Daoy (cell line): ENCODE results near the gene GOLGA2. TPM values are rescaled to one million over a fixed set of nuclear protein-coding genes. Genes with fewer than 3 reads are reported as not detected.
"Not testable (repeated sequence)": the region's sequence is repeated elsewhere in the genome, so short reads cannot be mapped to it uniquely, and the experiment has no call there.

ENCODE experiments used
- DNase-seq: peaks from one replicate; pipeline ENCODE4 v3.0.0-alpha.2; 2015; ENCODE audit warnings: low read depth
- total RNA-seq: library from RNA; depleted of rRNA; stranded (reverse); fragments of >200 nt; shearing (Covaris generic); gene quantifications from 2 replicates; pipeline ENCODE4 v1.2.3, GENCODE V29; 2014

GOLGA2 gene
- total RNA-seq, 1 experiment from 2014 or later: 85.5 TPM

GRCh38 chr9:128294142-128294541 is 18.3 kb upstream of the GOLGA2 start:
- no peak for DNase-seq

GRCh38 chr9:128293091-128293490 is 17.3 kb upstream of the GOLGA2 start:
- no peak for DNase-seq

- no peak for DNase-seq
Measured at GRCh38 chr9:128292009-128292408, 16.2 kb upstream of the GOLGA2 start.

- DNase-seq: no peak
Measured at GRCh38 chr9:128288273-128289004, 12.6 kb upstream of the GOLGA2 start.

GRCh38 chr9:128286440-128286839 is 10.6 kb upstream of the GOLGA2 start:
- DNase-seq: no peak

GRCh38 chr9:128285033-128285784 is 9.4 kb upstream of the GOLGA2 start:
- DNase-seq: no peak

- no peak for DNase-seq
Measured at GRCh38 chr9:128282500-128282899, 6.7 kb upstream of the GOLGA2 start.

GRCh38 chr9:128280084-128280622 is 4.3 kb upstream of the GOLGA2 start:
- no peak for DNase-seq

- DNase-seq: not testable (repeated sequence)
Measured at GRCh38 chr9:128279088-128280073, 3.6 kb upstream of the GOLGA2 start.

- DNase-seq: peak; percentile 63
Measured at GRCh38 chr9:128276574-128277270, 915 bp upstream of the GOLGA2 start.

GRCh38 chr9:128276008-128276573 is 284 bp upstream of the GOLGA2 start, which contains the start of gene SWI5:
Gene SWI5 (plus strand): TSS chr9:128276276.
- DNase-seq: peak; percentile 100

GRCh38 chr9:128274245-128274644 is 1.6 kb downstream of the GOLGA2 start:
- no peak for DNase-seq

GRCh38 chr9:128271512-128271911 is 4.3 kb downstream of the GOLGA2 start:
- no peak for DNase-seq

- DNase-seq: no peak
Measured at GRCh38 chr9:128271112-128271511, 4.7 kb downstream of the GOLGA2 start.

- no peak for DNase-seq
Measured at GRCh38 chr9:128266868-128267590, 8.8 kb downstream of the GOLGA2 start.

GRCh38 chr9:128265348-128265847 is 10.4 kb downstream of the GOLGA2 start:
- DNase-seq: no peak

GRCh38 chr9:128262687-128263086 is 13.1 kb downstream of the GOLGA2 start:
- DNase-seq: no peak

- DNase-seq: no peak
Measured at GRCh38 chr9:128260340-128260739, 15.5 kb downstream of the GOLGA2 start.

- DNase-seq: no peak
Measured at GRCh38 chr9:128259156-128259555, 16.7 kb downstream of the GOLGA2 start.

GRCh38 chr9:128258326-128258725 is 17.5 kb downstream of the GOLGA2 start:
- no peak for DNase-seq
